Lower lobe of right lung (tissue), 2 donors: ENCODE data around the gene WDR77. TPM values are rescaled to one million over a fixed set of nuclear protein-coding genes. Genes with fewer than 3 reads are reported as not detected.

Source experiments
- ATAC-seq, 2 donors: fragments of 200-7000 bp; cut with Tn5 transposase; one replicate each; pipeline ENCODE4 v1.9.1; 2020 to 2022; ENCODE audit warnings: mild to moderate bottlenecking in 2 of 2, moderate library complexity in 2 of 2
- DNase-seq: peaks from one replicate; pipeline ENCODE4 v3.0.0-alpha.2; 2020
- H3K27ac ChIP-seq: fragments of 200-600 bp; one replicate; pipeline ENCODE4 v1.8.0; 2022
- H3K27me3 ChIP-seq: fragments of 200-600 bp; one replicate; pipeline ENCODE4 v1.8.0; 2022; ENCODE audit warnings: low read depth
- H3K36me3 ChIP-seq: fragments of 200-600 bp; one replicate; pipeline ENCODE4 v1.8.0; 2022; ENCODE audit warnings: mild to moderate bottlenecking
- H3K4me1 ChIP-seq: fragments of 200-600 bp; one replicate; pipeline ENCODE4 v1.8.0; 2022
- H3K4me3 ChIP-seq: fragments of 200-600 bp; one replicate; pipeline ENCODE4 v1.8.0; 2022; ENCODE audit warnings: mild to moderate bottlenecking
- H3K9me3 ChIP-seq: fragments of 200-600 bp; one replicate; pipeline ENCODE4 v1.8.0; 2022
- intact Hi-C: fragments of 100-400 bp; cut with DNase I; formaldehyde crosslinking; loops from one replicate; pipeline ENCODE4 v1.11.0; 2022
- total RNA-seq: library from RNA; stranded (reverse); fragmentation: NEBNext Ultra II Directional; extraction: Animal tissue kit (Norgen Biotek cat#: 25700); gene quantifications from one replicate; pipeline ENCODE4 v1.2.1, GENCODE V29; 2021
- TF ChIP-seq, protein P1 (sequence below): fragments of 200-600 bp; IDR thresholded peaks from one replicate; pipeline ENCODE4 v1.8.0; 2022; ENCODE audit warnings: antibody characterized with exemption, mild to moderate bottlenecking
- donor health status: DM: no; HTN: yes; CAD: no; lungs with severe emphysema.

The WDR77 gene
- total RNA-seq, 1 donor from 2014 or later = 15.1 TPM

DNA sequence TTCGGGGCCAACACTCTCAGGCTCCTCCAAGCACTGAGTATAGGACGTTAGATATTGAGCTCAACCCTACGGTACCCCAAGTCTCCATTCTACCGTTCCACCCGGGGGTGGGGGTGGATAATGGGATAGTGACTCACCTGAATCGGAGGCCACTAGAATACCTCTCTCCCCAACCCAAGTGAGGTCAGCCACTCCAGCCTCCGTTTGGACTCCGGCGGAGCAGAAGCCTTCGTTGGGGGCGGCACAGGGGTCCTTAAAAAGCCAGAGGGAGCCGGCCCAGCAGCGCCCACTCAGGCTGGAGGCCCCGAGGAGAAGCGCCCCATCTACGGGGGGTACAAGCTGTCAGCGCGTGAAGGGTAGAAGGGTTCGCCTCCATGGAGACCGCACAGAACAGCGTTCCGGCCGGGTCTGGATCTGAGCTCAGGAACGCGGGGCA is 556 bp downstream of the WDR77 start:
- TF ChIP-seq, protein P1, sequence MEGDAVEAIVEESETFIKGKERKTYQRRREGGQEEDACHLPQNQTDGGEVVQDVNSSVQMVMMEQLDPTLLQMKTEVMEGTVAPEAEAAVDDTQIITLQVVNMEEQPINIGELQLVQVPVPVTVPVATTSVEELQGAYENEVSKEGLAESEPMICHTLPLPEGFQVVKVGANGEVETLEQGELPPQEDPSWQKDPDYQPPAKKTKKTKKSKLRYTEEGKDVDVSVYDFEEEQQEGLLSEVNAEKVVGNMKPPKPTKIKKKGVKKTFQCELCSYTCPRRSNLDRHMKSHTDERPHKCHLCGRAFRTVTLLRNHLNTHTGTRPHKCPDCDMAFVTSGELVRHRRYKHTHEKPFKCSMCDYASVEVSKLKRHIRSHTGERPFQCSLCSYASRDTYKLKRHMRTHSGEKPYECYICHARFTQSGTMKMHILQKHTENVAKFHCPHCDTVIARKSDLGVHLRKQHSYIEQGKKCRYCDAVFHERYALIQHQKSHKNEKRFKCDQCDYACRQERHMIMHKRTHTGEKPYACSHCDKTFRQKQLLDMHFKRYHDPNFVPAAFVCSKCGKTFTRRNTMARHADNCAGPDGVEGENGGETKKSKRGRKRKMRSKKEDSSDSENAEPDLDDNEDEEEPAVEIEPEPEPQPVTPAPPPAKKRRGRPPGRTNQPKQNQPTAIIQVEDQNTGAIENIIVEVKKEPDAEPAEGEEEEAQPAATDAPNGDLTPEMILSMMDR = no peak
- intact Hi-C loops = no loop called here
- Histone ChIP-seq H3K9me3 (no peaks in the 10 kb centered on the region), H3K27ac (peak overlapping the region; percentile 83), H3K4me1 (peaks cover 57% of the 10 kb centered on the region), H3K36me3 (peaks cover 39% of the 10 kb centered on the region), H3K27me3 (no peaks in the 10 kb centered on the region), H3K4me3 (peak overlapping the region; percentile 91)
- no peak for DNase-seq
- ATAC-seq = peak; percentile 47 to 62

DNA sequence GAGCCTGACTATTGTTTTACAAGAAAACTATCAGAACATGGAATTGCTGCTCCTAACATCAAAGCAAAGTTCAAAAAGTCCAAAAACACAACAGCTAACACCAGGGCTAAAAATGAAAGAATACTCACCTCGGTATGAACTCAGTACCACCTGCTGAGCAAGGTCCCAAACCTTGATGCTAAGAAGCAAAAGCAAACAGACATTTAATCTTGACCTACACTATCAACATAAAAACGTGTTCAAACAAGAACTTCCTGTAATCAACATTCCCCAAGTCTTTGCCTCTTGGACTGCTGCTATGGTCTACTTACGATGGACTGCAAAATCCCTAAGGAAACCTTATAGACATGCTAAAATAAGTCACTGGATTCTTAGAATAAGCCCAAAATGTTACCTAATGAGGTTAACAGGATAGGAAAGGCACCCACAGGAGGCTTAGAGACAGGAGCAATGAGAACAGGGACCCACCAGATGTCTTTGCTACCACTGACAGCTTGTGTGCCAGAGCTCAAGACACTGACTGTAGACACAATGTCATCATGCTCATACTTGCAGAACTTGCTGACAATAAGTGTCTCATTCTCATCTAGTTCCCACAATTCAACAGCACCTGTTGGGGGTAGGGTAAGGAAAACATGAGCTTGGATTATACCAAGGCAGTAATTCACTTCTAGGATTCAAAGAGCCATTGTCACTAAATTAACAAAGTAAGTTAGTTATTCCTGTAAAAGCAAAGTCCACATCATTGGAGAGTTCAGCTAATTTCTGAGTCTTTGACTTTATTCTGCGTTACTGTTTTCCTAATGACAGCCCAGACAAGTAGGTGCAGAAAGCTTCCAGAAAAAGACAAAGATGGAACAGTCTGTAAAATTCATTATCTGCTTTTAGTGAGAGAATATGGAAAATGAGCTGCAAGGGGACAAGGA is 1.8 kb downstream of the WDR77 start:
- H3K27ac ChIP-seq = no peak overlapping the region
- ATAC-seq = no peak
- DNase-seq = no peak
- H3K36me3 ChIP-seq = peaks cover 45% of the 10 kb centered on the region
- TF ChIP-seq, protein P1 = no peak
- no peaks in the 10 kb centered on the region for H3K9me3 ChIP-seq
- intact Hi-C loops = no loop called here
- peak overlapping the region; percentile 91 for H3K4me3 ChIP-seq
- peaks cover 46% of the 10 kb centered on the region for H3K4me1 ChIP-seq
- no peaks in the 10 kb centered on the region for H3K27me3 ChIP-seq

DNA sequence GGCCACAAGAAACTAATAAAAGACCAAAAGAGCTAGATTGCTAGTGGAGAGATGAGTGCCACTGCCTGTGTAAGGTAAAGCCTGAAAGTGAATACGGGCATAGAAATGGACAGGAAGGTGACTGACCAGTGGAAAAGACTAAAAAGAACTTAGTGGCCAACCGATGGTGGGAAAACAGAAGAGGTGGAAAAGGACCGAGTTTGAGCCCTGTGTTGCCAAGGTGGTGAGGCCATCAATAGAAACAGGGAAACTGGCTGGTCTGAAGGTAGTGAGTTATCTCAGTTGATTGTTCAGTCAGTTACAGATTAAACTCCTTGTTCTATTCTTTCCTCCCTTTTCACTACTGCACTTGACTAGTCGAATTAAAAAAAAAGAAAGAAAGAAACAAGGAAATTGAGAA is 2.5 kb downstream of the WDR77 start:
- DNase-seq = no peak
- H3K27ac ChIP-seq = no peak overlapping the region
- intact Hi-C loops = no loop called here
- TF ChIP-seq, protein P1 = no peak
- peaks cover 52% of the 10 kb centered on the region for H3K36me3 ChIP-seq
- ATAC-seq = no peak
- peaks cover 39% of the 10 kb centered on the region for H3K4me1 ChIP-seq
- no peak overlapping the region for H3K4me3 ChIP-seq
- no peaks in the 10 kb centered on the region for H3K9me3 ChIP-seq
- H3K27me3 ChIP-seq = no peaks in the 10 kb centered on the region

DNA sequence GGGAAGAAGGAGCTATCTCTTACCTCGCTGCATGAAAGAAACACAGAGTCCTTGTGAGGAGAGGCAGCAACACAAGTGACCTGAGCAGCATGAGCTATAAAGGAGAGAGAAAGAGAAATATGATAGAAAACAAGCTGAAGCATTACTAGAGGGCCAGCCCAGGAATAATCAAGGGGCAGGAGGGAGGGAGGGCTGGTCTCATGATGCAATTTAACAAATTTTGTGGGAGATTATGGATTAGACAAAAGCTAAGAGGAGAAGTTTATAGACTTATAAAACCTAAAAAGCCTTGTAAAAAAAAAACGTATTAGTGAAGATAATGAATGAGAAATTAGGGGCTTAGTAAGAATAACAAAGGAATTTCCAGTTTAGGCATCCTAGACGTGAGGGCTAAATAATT is 5.0 kb downstream of the WDR77 start:
- intact Hi-C loops = no loop called here
- Histone ChIP-seq H3K4me3 (no peak overlapping the region), H3K9me3 (no peaks in the 10 kb centered on the region), H3K4me1 (peaks cover 23% of the 10 kb centered on the region), H3K36me3 (peaks cover 77% of the 10 kb centered on the region), H3K27ac (no peak overlapping the region), H3K27me3 (no peaks in the 10 kb centered on the region)
- DNase-seq (no peak), ATAC-seq (no peak)
- TF ChIP-seq, protein P1 = no peak

DNA sequence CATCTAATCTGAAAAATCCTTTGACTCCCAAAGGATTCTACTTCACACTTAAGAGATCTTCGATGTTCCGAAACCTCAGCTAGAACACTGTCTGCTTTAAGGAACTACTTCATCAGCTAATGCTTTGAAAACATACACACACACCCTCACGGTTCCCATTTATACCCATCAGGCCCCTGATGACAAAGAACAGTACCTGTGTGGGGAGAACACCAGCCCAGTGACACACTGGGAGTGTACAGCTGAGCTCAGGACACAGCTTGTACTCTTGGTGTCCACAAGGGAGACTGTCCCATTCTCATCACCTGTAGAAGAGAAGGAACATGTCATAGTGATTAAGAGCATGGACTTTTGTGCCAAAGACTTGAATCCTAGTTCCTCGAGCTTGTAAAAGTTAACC is 6.6 kb downstream of the WDR77 start:
- Histone ChIP-seq H3K9me3 (no peaks in the 10 kb centered on the region), H3K4me3 (no peak overlapping the region), H3K36me3 (peaks cover 93% of the 10 kb centered on the region), H3K27me3 (no peaks in the 10 kb centered on the region), H3K4me1 (peaks cover 12% of the 10 kb centered on the region), H3K27ac (no peak overlapping the region)
- intact Hi-C loops = no loop called here
- DNase-seq (no peak), ATAC-seq (no peak)
- TF ChIP-seq, protein P1 = no peak
